ENCODE measurements around the gene GPR161.

GPR161 gene

GRCh38 chr1:168035345-168035744 lies 101.4 kb downstream of the GPR161 start:
- no peak for DNase-seq (ENCODE audit: low read depth)

DNA sequence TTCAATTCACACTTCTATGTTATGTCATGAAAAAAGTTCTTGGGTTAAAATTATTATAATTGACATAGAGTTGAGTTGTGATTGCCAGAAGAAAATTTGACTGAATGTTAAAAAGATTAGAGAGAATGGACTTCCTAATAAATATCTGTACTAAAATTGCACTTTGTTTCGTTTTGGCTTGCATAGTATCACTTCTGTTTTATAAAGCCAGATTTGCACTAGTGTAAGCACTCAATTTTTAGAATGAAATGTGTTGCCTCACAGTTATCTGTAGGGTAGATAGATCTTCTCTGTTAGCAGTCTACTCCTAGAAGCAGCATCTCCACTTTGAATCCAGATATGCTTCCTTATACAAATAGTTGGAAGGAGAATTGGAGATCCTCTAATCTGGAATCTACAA lies 104.7 kb downstream of the GPR161 start:
- DNase-seq (ENCODE audit: low read depth) = no peak

- no peak for DNase-seq (ENCODE audit: low read depth)
These were observed 105.1 kb downstream of the GPR161 start for GRCh38 chr1:168031627-168032026.

GRCh38 chr1:168031198-168031597 lies 105.5 kb downstream of the GPR161 start:
- DNase-seq (ENCODE audit: low read depth) = no peak
